Vagina (tissue), 2 donors: ENCODE data around the gene HSPBP1. TPM values are rescaled to one million over a fixed set of nuclear protein-coding genes. Genes with fewer than 3 reads are reported as not detected.
A peak's percentile ranks its signal among the peaks of the same experiment; 100 is the strongest.

Experiments
- DNase-seq, 2 donors: peaks; one replicate each; pipeline ENCODE4 v3.0.0-alpha.2; 2017; ENCODE audit errors: extremely low spot score in 2 of 2
- H3K27ac ChIP-seq: fragments of 200-600 bp; sonication (generic); one replicate; pipeline ENCODE4 v1.5.1; 2019
- H3K27me3 ChIP-seq: fragments of 200-600 bp; sonication (generic); one replicate; pipeline ENCODE4 v1.5.1; 2019
- H3K36me3 ChIP-seq, 2 donors: fragments of 200-600 bp; sonication (generic); one replicate each; pipeline ENCODE4 v1.5.1; 2017 to 2019
- H3K4me1 ChIP-seq: fragments of 200-600 bp; sonication (generic); one replicate; pipeline ENCODE4 v1.5.1; 2019
- H3K4me3 ChIP-seq, 2 donors: fragments of 200-600 bp; sonication (generic); 1 replicate in 1 of 2; 2 replicates in 1 of 2; pipeline ENCODE4 v1.5.1; 2016 to 2019
- H3K9me3 ChIP-seq: fragments of 200-600 bp; sonication (generic); one replicate; pipeline ENCODE4 v1.5.1; 2019
- CTCF ChIP-seq, 3 experiments: fragments of 450-650 bp in 2 of 3; fragments of 200-600 bp in 1 of 3; sonication (generic) in 1 of 3; IDR thresholded peaks; one replicate each; pipeline ENCODE4 v1.5.1; 2017 to 2019; ENCODE audit warnings: antibody characterized with exemption in 3 of 3, mild to moderate bottlenecking in 2 of 3, moderate library complexity in 2 of 3
- POLR2A ChIP-seq, 2 donors: fragments of 450-650 bp; IDR thresholded peaks; one replicate each; pipeline ENCODE4 v1.6.1; 2017; ENCODE audit warnings: antibody characterized with exemption in 2 of 2, mild to moderate bottlenecking in 2 of 2, moderate library complexity in 2 of 2
- POLR2AphosphoS5 ChIP-seq, 2 donors: sonication (generic); formaldehyde crosslinking; IDR thresholded peaks; one replicate each; pipeline ENCODE4 v1.9.0; 2017; ENCODE audit warnings: antibody characterized with exemption in 2 of 2, mild to moderate bottlenecking in 2 of 2, low read depth in 1 of 2; ENCODE audit not compliant: insufficient read depth in 1 of 2
- intact Hi-C: fragments of 100-400 bp; cut with DNase I; formaldehyde crosslinking; loops from one replicate; pipeline ENCODE4 v1.15.1; 2023
- total RNA-seq: library from RNA; depleted of rRNA; stranded (reverse); fragments of >200 nt; gene quantifications from one replicate; pipeline ENCODE4 v1.2.3, GENCODE V29; 2016

HSPBP1 gene
- total RNA-seq, 1 donor from 2014 or later = 29.5 TPM

GRCh38 chr19:55264531-55264930 lies 15.4 kb downstream of the HSPBP1 start:
- H3K36me3 ChIP-seq = peaks cover 0 to 4% of the 10 kb centered on the region in 2 donors
- H3K9me3 ChIP-seq = no peaks in the 10 kb centered on the region
- TF ChIP-seq POLR2AphosphoS5 (IDR thresholded peaks at IDR 0.05; ENCODE audit: insufficient read depth in 1 of 2, low read depth in 1 of 2) (no peak), POLR2A (IDR thresholded peaks at IDR 0.05) (no peak), CTCF (IDR thresholded peaks at IDR 0.05) (no peak)
- intact Hi-C loops = no loop called here
- no peak overlapping the region for H3K27ac ChIP-seq
- no peak overlapping the region for H3K4me3 ChIP-seq
- H3K4me1 ChIP-seq = peaks cover 8% of the 10 kb centered on the region
- no peak for DNase-seq
- H3K27me3 ChIP-seq = no peaks in the 10 kb centered on the region

- H3K36me3 ChIP-seq = peaks cover 0 to 4% of the 10 kb centered on the region in 2 donors
- intact Hi-C loops = no loop called here
- no peak for TF ChIP-seq POLR2A (IDR thresholded peaks at IDR 0.05)
- no peak for TF ChIP-seq CTCF (IDR thresholded peaks at IDR 0.05)
- H3K9me3 ChIP-seq = no peaks in the 10 kb centered on the region
- no peak overlapping the region for H3K27ac ChIP-seq
- H3K27me3 ChIP-seq = no peaks in the 10 kb centered on the region
- DNase-seq = no peak
- no peak overlapping the region for H3K4me3 ChIP-seq
- peaks cover 17% of the 10 kb centered on the region for H3K4me1 ChIP-seq
These were observed 17.6 kb downstream of the HSPBP1 start for GRCh38 chr19:55262359-55262758.

GRCh38 chr19:55261671-55262126 lies 18.2 kb downstream of the HSPBP1 start:
- intact Hi-C loops = no loop called here
- no peak for TF ChIP-seq POLR2AphosphoS5 (IDR thresholded peaks at IDR 0.05; ENCODE audit: insufficient read depth in 1 of 2, low read depth in 1 of 2)
- no peak for TF ChIP-seq CTCF (IDR thresholded peaks at IDR 0.05)
- TF ChIP-seq POLR2A (IDR thresholded peaks at IDR 0.05) = no peak

GRCh38 chr19:55259540-55260210 lies 20.2 kb downstream of the HSPBP1 start:
- no peak for DNase-seq
- Histone ChIP-seq H3K36me3 (no peaks in the 10 kb centered on the region), H3K9me3 (no peaks in the 10 kb centered on the region), H3K27ac (peak overlapping the region; percentile 82), H3K4me3 (peak overlapping the region; percentile 70 to 95), H3K27me3 (no peaks in the 10 kb centered on the region), H3K4me1 (peaks cover 43% of the 10 kb centered on the region)
- no peak for TF ChIP-seq POLR2AphosphoS5 (IDR thresholded peaks at IDR 0.05; ENCODE audit: insufficient read depth in 1 of 2, low read depth in 1 of 2)
- TF ChIP-seq CTCF (IDR thresholded peaks at IDR 0.05) = no peak
- TF ChIP-seq POLR2A (IDR thresholded peaks at IDR 0.05) = no peak
- intact Hi-C loops = no loop called here

More at GRCh38 chr19:55261671-55262126, 18.2 kb downstream of the HSPBP1 start:
- no peak for DNase-seq
- H3K27me3 ChIP-seq = no peaks in the 10 kb centered on the region
- peaks cover 0 to 2% of the 10 kb centered on the region in 2 donors for H3K36me3 ChIP-seq
- H3K4me3 ChIP-seq = no peak overlapping the region
- no peak overlapping the region for H3K27ac ChIP-seq
- peaks cover 23% of the 10 kb centered on the region for H3K4me1 ChIP-seq
- H3K9me3 ChIP-seq = no peaks in the 10 kb centered on the region

- Histone ChIP-seq H3K9me3 (no peaks in the 10 kb centered on the region), H3K36me3 (no peaks in the 10 kb centered on the region), H3K4me3 (peak within 1 kb of the TSS; percentile 70 to 95), H3K27ac (peak within 1 kb of the TSS; percentile 82), H3K27me3 (no peaks in the 10 kb centered on the region), H3K4me1 (peaks cover 50% of the 10 kb centered on the region)
- peak in 1 of 2 donors; percentile 99 for DNase-seq
- peak; percentile 93 to 99 for TF ChIP-seq POLR2AphosphoS5 (IDR thresholded peaks at IDR 0.05; ENCODE audit: insufficient read depth in 1 of 2, low read depth in 1 of 2)
- peak in 1 of 2 donors; percentile 77 for TF ChIP-seq POLR2A (IDR thresholded peaks at IDR 0.05)
- TF ChIP-seq CTCF (IDR thresholded peaks at IDR 0.05) = peak in 1 of 3 experiments; percentile 57
- intact Hi-C loops = no loop called here
These were observed 20.9 kb downstream of the HSPBP1 start, which contains the start of gene PPP6R1 for GRCh38 chr19:55258828-55259539. Gene PPP6R1, minus strand, starts transcription at chr19:55259017. Its CDS starts 11,914 bp downstream, at chr19:55247103.
